Testis (tissue), 3 donors: ENCODE measurements around the gene TMEM101. TPM values are rescaled to one million over a fixed set of nuclear protein-coding genes. Genes with fewer than 3 reads are reported as not detected.

Experiments
- DNase-seq: peaks from one replicate; pipeline ENCODE4 v3.0.0-alpha.2; 2019
- H3K27ac ChIP-seq, 2 donors: fragments of 200-600 bp; sonication (generic); one replicate each; pipeline ENCODE4 v1.5.1; 2019
- H3K27me3 ChIP-seq: fragments of 200-600 bp; sonication (generic); one replicate; pipeline ENCODE4 v1.5.1; 2019
- H3K36me3 ChIP-seq: fragments of 200-600 bp; sonication (generic); one replicate; pipeline ENCODE4 v1.5.1; 2017; ENCODE audit warnings: low read depth; ENCODE audit errors: missing control alignments
- H3K4me1 ChIP-seq: fragments of 200-600 bp; sonication (generic); one replicate; pipeline ENCODE4 v1.5.1; 2019
- H3K4me3 ChIP-seq, 2 donors: fragments of 200-600 bp; sonication (generic); one replicate each; pipeline ENCODE4 v1.5.1; 2017 to 2019
- H3K9me3 ChIP-seq: fragments of 200-600 bp; sonication (generic); one replicate; pipeline ENCODE4 v1.5.1; 2017
- CTCF ChIP-seq, 3 experiments: fragments of 450-650 bp in 2 of 3; fragments of 200-600 bp in 1 of 3; sonication (generic) in 1 of 3; IDR thresholded peaks; one replicate each; pipeline ENCODE4 v1.5.1; 2016 to 2019; ENCODE audit warnings: antibody characterized with exemption in 3 of 3, mild to moderate bottlenecking in 2 of 3, moderate library complexity in 1 of 3
- POLR2A ChIP-seq: fragments of 450-650 bp; IDR thresholded peaks from one replicate; pipeline ENCODE4 v1.6.1; 2017; ENCODE audit warnings: antibody characterized with exemption, mild to moderate bottlenecking, moderate library complexity
- WGBS, 2 donors: methylation state at CpG; one replicate each; pipeline ENCODE4 v1.1.5; 2018; 5-methylcytosine and 5-hydroxymethylcytosine counted together
- intact Hi-C: fragments of 100-400 bp; cut with DNase I; formaldehyde crosslinking; loops from one replicate; pipeline ENCODE4 v1.15.1; 2023; ENCODE audit warnings: low total_unique reads
- polyA plus RNA-seq: library from polyadenylated mRNA; stranded (reverse); fragments of 350-450 nt; fragmentation: Illumina TruSeq; extraction: RNeasy Lipid Tissue Mini Kit (QIAGEN cat#74804); gene quantifications from one replicate; pipeline ENCODE4 v1.2.3, GENCODE V29; 2014; ENCODE audit warnings: low read depth, low replicate concordance; ENCODE audit not compliant: insufficient read depth
- total RNA-seq, 2 donors: library from RNA; depleted of rRNA; stranded (reverse); fragments of >200 nt; gene quantifications; one replicate each; pipeline ENCODE4 v1.2.3, GENCODE V29; 2016

Gene TMEM101
- total and polyA plus RNA-seq, 3 donors from 2014 or later, result 38.4 to 63.3 (median 51.1) TPM

GRCh38 chr17:44012874-44013273 is 1.9 kb downstream of the TMEM101 start:
- peaks cover 13% of the 10 kb centered on the region for H3K4me1 ChIP-seq
- no peak overlapping the region for H3K27ac ChIP-seq
- no peak for TF ChIP-seq CTCF (IDR thresholded peaks at IDR 0.05)
- no peak for TF ChIP-seq POLR2A
- H3K4me3 ChIP-seq, result no peak overlapping the region
- H3K27me3 ChIP-seq, result no peaks in the 10 kb centered on the region
- H3K36me3 ChIP-seq, result no peaks in the 10 kb centered on the region
- no peaks in the 10 kb centered on the region for H3K9me3 ChIP-seq
- intact Hi-C loops, result no loop called here
- 92 to 97% methylated on average over 14 of the region's 14 CpGs for WGBS, 2 donors
- no peak for DNase-seq

- intact Hi-C loops, result no loop called here
- no peaks in the 10 kb centered on the region for H3K36me3 ChIP-seq
- 57 to 79% methylated on average over 2 to 3 of the region's 3 CpGs for WGBS, 2 donors
Measured at GRCh38 chr17:44012391-44012790, 2.4 kb downstream of the TMEM101 start.

GRCh38 chr17:44011876-44012275 is 2.9 kb downstream of the TMEM101 start:
- Histone ChIP-seq H3K27me3 (no peaks in the 10 kb centered on the region), H3K9me3 (no peaks in the 10 kb centered on the region), H3K4me3 (no peak overlapping the region), H3K27ac (no peak overlapping the region), H3K4me1 (peaks cover 23% of the 10 kb centered on the region), H3K36me3 (no peaks in the 10 kb centered on the region)
- 84 to 86% methylated on average over 9 of the region's 9 CpGs for WGBS, 2 donors
- intact Hi-C loops, result no loop called here
- no peak for DNase-seq
- TF ChIP-seq POLR2A (no peak), CTCF (IDR thresholded peaks at IDR 0.05) (no peak)

More at GRCh38 chr17:44012391-44012790, 2.4 kb downstream of the TMEM101 start:
- Histone ChIP-seq H3K27ac (no peak overlapping the region), H3K9me3 (no peaks in the 10 kb centered on the region), H3K4me1 (peaks cover 18% of the 10 kb centered on the region), H3K27me3 (no peaks in the 10 kb centered on the region), H3K4me3 (no peak overlapping the region)
- no peak for TF ChIP-seq CTCF (IDR thresholded peaks at IDR 0.05)
- no peak for TF ChIP-seq POLR2A
- DNase-seq, result no peak

- WGBS, 2 donors, result 56 to 67% methylated on average over 4 of the region's 4 CpGs
- Histone ChIP-seq H3K9me3 (no peaks in the 10 kb centered on the region), H3K4me3 (no peak overlapping the region), H3K4me1 (peaks cover 30% of the 10 kb centered on the region), H3K36me3 (no peaks in the 10 kb centered on the region), H3K27me3 (no peaks in the 10 kb centered on the region), H3K27ac (no peak overlapping the region)
- DNase-seq, result no peak
- TF ChIP-seq CTCF (IDR thresholded peaks at IDR 0.05) (no peak), POLR2A (no peak)
- intact Hi-C loops, result no loop called here
Measured at GRCh38 chr17:44010966-44011647, 3.7 kb downstream of the TMEM101 start.
